ENCODE data around the gene NFS1. TPM values are rescaled to one million over a fixed set of nuclear protein-coding genes. Genes with fewer than 3 reads are reported as not detected.

Gene NFS1
- total RNA-seq, 1 donor from 2014 or later: 26.0 TPM

DNA sequence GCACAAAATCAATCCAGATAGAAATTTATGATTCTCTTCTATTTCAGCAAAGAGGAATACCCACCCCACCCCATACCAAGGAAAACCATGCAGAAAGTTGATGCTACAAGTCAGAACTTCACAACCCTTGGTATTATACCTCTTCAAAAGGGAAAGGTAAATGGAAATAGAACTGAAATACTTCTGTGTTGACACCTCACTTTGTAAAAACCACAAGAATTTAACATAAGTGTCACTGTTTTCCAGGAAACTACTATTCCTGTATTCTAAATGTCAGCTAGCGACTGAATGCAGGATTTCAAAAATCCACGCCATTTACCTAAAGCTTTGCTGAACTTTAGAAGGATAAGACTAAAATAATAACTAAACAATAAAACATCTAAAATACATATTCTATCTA, 38.1 kb downstream of the NFS1 start:
- no peak for DNase-seq (ENCODE audit: extremely low spot score, unreplicated experiment)
- no peaks in the 10 kb centered on the region for H3K27me3 Mint-ChIP-seq (ENCODE audit: unreplicated experiment)
- no peak overlapping the region for H3K4me3 Mint-ChIP-seq (ENCODE audit: unreplicated experiment)
- H3K36me3 Mint-ChIP-seq (ENCODE audit: unreplicated experiment): peaks cover 1% of the 10 kb centered on the region
- peaks cover 66% of the 10 kb centered on the region for H3K4me1 Mint-ChIP-seq (ENCODE audit: unreplicated experiment)
- TF ChIP-seq, protein P1, sequence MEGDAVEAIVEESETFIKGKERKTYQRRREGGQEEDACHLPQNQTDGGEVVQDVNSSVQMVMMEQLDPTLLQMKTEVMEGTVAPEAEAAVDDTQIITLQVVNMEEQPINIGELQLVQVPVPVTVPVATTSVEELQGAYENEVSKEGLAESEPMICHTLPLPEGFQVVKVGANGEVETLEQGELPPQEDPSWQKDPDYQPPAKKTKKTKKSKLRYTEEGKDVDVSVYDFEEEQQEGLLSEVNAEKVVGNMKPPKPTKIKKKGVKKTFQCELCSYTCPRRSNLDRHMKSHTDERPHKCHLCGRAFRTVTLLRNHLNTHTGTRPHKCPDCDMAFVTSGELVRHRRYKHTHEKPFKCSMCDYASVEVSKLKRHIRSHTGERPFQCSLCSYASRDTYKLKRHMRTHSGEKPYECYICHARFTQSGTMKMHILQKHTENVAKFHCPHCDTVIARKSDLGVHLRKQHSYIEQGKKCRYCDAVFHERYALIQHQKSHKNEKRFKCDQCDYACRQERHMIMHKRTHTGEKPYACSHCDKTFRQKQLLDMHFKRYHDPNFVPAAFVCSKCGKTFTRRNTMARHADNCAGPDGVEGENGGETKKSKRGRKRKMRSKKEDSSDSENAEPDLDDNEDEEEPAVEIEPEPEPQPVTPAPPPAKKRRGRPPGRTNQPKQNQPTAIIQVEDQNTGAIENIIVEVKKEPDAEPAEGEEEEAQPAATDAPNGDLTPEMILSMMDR (IDR thresholded peaks at IDR 0.05): no peak
- H3K9me3 Mint-ChIP-seq (ENCODE audit: unreplicated experiment): no peaks in the 10 kb centered on the region
- peak overlapping the region; percentile 99 for H3K27ac Mint-ChIP-seq (ENCODE audit: unreplicated experiment)

- no peaks in the 10 kb centered on the region for H3K27me3 Mint-ChIP-seq (ENCODE audit: unreplicated experiment)
- no peaks in the 10 kb centered on the region for H3K9me3 Mint-ChIP-seq (ENCODE audit: unreplicated experiment)
- H3K4me1 Mint-ChIP-seq (ENCODE audit: unreplicated experiment): peaks cover 66% of the 10 kb centered on the region
- DNase-seq (ENCODE audit: extremely low spot score, unreplicated experiment): peak; percentile 30
- peak overlapping the region; percentile 18 for H3K27ac Mint-ChIP-seq (ENCODE audit: unreplicated experiment)
- H3K36me3 Mint-ChIP-seq (ENCODE audit: unreplicated experiment): peaks cover 1% of the 10 kb centered on the region
- TF ChIP-seq, protein P1 (IDR thresholded peaks at IDR 0.05): no peak
- H3K4me3 Mint-ChIP-seq (ENCODE audit: unreplicated experiment): no peak overlapping the region
These were observed 38.8 kb downstream of the NFS1 start for GRCh38 chr20:35660122-35660937.

DNA sequence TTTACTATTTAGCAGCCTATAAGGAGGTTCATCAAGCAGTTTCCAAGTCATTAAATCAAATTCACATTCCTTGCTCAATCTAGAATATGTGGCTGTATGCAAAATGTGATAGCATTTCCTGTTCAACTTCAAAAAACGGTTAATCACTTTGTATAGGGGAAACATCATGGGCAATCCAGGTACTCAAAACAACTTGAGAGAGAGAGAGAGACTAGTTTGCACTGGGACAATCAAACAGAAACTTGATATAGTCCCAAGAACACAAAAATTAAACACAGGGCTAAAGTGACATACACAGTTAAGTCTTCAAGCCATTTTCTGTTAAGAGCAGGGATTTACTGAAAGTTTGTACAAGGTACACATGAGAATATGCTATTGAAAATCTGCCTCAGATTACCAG, 41.9 kb downstream of the NFS1 start:
- peaks cover 46% of the 10 kb centered on the region for H3K4me1 Mint-ChIP-seq (ENCODE audit: unreplicated experiment)
- no peak overlapping the region for H3K4me3 Mint-ChIP-seq (ENCODE audit: unreplicated experiment)
- TF ChIP-seq, protein P1 (IDR thresholded peaks at IDR 0.05): no peak
- no peaks in the 10 kb centered on the region for H3K9me3 Mint-ChIP-seq (ENCODE audit: unreplicated experiment)
- peaks cover 1% of the 10 kb centered on the region for H3K36me3 Mint-ChIP-seq (ENCODE audit: unreplicated experiment)
- H3K27ac Mint-ChIP-seq (ENCODE audit: unreplicated experiment): peak overlapping the region; percentile 28
- no peaks in the 10 kb centered on the region for H3K27me3 Mint-ChIP-seq (ENCODE audit: unreplicated experiment)
- no peak for DNase-seq (ENCODE audit: extremely low spot score, unreplicated experiment)

GRCh38 chr20:35654415-35654814, 44.7 kb downstream of the NFS1 start:
- H3K36me3 Mint-ChIP-seq (ENCODE audit: unreplicated experiment): peaks cover 3% of the 10 kb centered on the region
- TF ChIP-seq, protein P1 (IDR thresholded peaks at IDR 0.05): no peak
- no peak overlapping the region for H3K4me3 Mint-ChIP-seq (ENCODE audit: unreplicated experiment)
- H3K27me3 Mint-ChIP-seq (ENCODE audit: unreplicated experiment): no peaks in the 10 kb centered on the region
- no peak overlapping the region for H3K27ac Mint-ChIP-seq (ENCODE audit: unreplicated experiment)
- peaks cover 18% of the 10 kb centered on the region for H3K4me1 Mint-ChIP-seq (ENCODE audit: unreplicated experiment)
- DNase-seq (ENCODE audit: extremely low spot score, unreplicated experiment): no peak
- H3K9me3 Mint-ChIP-seq (ENCODE audit: unreplicated experiment): no peaks in the 10 kb centered on the region

- TF ChIP-seq, protein P1 (IDR thresholded peaks at IDR 0.05): no peak
- Mint-ChIP-seq H3K4me3 (ENCODE audit: unreplicated experiment) (no peak overlapping the region), H3K27me3 (ENCODE audit: unreplicated experiment) (no peaks in the 10 kb centered on the region), H3K36me3 (ENCODE audit: unreplicated experiment) (peaks cover 6% of the 10 kb centered on the region), H3K9me3 (ENCODE audit: unreplicated experiment) (no peaks in the 10 kb centered on the region), H3K4me1 (ENCODE audit: unreplicated experiment) (peaks cover 17% of the 10 kb centered on the region), H3K27ac (ENCODE audit: unreplicated experiment) (no peak overlapping the region)
- no peak for DNase-seq (ENCODE audit: extremely low spot score, unreplicated experiment)
These were observed 45.3 kb downstream of the NFS1 start for GRCh38 chr20:35653893-35654292.

Data from osteocyte (in vitro differentiated cells).